MM.1S (cell line): ENCODE results near the gene LTBP1.

ENCODE experiments used
- DNase-seq: peaks from one replicate; pipeline ENCODE4 v3.0.0-alpha.2; 2015
- H2AFZ ChIP-seq: fragments of 300-600 bp; sonication (generic); 2 replicates; pipeline ENCODE4 v1.6.0; 2016; ENCODE audit warnings: antibody characterized with exemption, low read length
- H3F3A ChIP-seq: fragments of 300-600 bp; sonication (generic); 2 replicates; pipeline ENCODE4 v1.6.1; 2016; ENCODE audit warnings: mild to moderate bottlenecking, antibody characterized with exemption, low read length, moderate library complexity, mixed read lengths; ENCODE audit not compliant: insufficient read depth
- H3K27ac ChIP-seq: fragments of 300-600 bp; sonication (generic); 2 replicates; pipeline ENCODE4 v1.5.1; 2016; ENCODE audit warnings: mild to moderate bottlenecking, low read length
- H3K27me3 ChIP-seq: fragments of 300-600 bp; sonication (generic); replicated peaks from 2 replicates; pipeline ENCODE4 v1.6.0; 2016; ENCODE audit warnings: low read length; ENCODE audit not compliant: insufficient read depth
- H3K36me3 ChIP-seq: fragments of 300-600 bp; sonication (generic); replicated peaks from 2 replicates; pipeline ENCODE4 v1.6.1; 2016; ENCODE audit warnings: mild to moderate bottlenecking, low read length, mixed read lengths; ENCODE audit not compliant: insufficient read depth
- H3K4me1 ChIP-seq: fragments of 300-600 bp; sonication (generic); 2 replicates; pipeline ENCODE4 v1.6.1; 2016; ENCODE audit warnings: low read length, mixed read lengths
- H3K4me2 ChIP-seq: fragments of 300-600 bp; sonication (generic); 2 replicates; pipeline ENCODE4 v1.6.0; 2016; ENCODE audit warnings: low read depth, low read length
- H3K4me3 ChIP-seq: fragments of 300-600 bp; sonication (generic); 2 replicates; pipeline ENCODE4 v1.5.1; 2016; ENCODE audit warnings: low read length, mixed read lengths
- H3K79me2 ChIP-seq: fragments of 300-600 bp; sonication (generic); 2 replicates; pipeline ENCODE4 v1.6.1; 2016; ENCODE audit warnings: mixed run types, low read length, mixed read lengths
- H3K9ac ChIP-seq: fragments of 300-600 bp; sonication (generic); 2 replicates; pipeline ENCODE4 v1.6.1; 2016; ENCODE audit warnings: low read length, mixed read lengths
- H3K9me2 ChIP-seq: fragments of 300-600 bp; sonication (generic); replicated peaks from 2 replicates; pipeline ENCODE4 v1.6.1; 2016; ENCODE audit warnings: mild to moderate bottlenecking, low read length, mixed read lengths; ENCODE audit not compliant: insufficient read depth
- H3K9me3 ChIP-seq: fragments of 300-600 bp; sonication (generic); replicated peaks from 2 replicates; pipeline ENCODE4 v1.6.1; 2016; ENCODE audit warnings: mild to moderate bottlenecking, low read length, mixed read lengths; ENCODE audit not compliant: insufficient read depth
- H4K20me1 ChIP-seq: fragments of 300-600 bp; sonication (generic); 2 replicates; pipeline ENCODE4 v1.6.1; 2016; ENCODE audit warnings: mild to moderate bottlenecking, low read length, moderate library complexity, mixed read lengths; ENCODE audit not compliant: insufficient read depth
- CTCF ChIP-seq: fragments of 300-600 bp; sonication (generic); IDR thresholded peaks from 2 replicates; pipeline ENCODE4 v1.5.1; 2016; ENCODE audit warnings: antibody characterized with exemption, low read length, mixed read lengths
- EZH2 ChIP-seq: fragments of 300-600 bp; sonication (generic); optimal IDR thresholded peaks from 2 replicates; pipeline ENCODE3; 2017; ENCODE audit warnings: low read depth, mild to moderate bottlenecking, antibody characterized with exemption, low read length, mixed read lengths
- EZH2phosphoT487 ChIP-seq: fragments of 300-600 bp; sonication (generic); IDR thresholded peaks from 2 replicates; pipeline ENCODE4 v1.6.1; 2018; ENCODE audit warnings: antibody characterized with exemption, low read length

LTBP1 gene

GRCh38 chr2:33426666-33427231 is 480.0 kb downstream of the LTBP1 start:
- no peaks in the 10 kb centered on the region for H3K79me2 ChIP-seq
- no peak overlapping the region for H2AFZ ChIP-seq
- H3F3A ChIP-seq, result no peaks in the 10 kb centered on the region
- TF ChIP-seq EZH2phosphoT487 (no peak), CTCF (no peak), EZH2 (no peak)
- no peaks in the 10 kb centered on the region for H3K27me3 ChIP-seq
- no peaks in the 10 kb centered on the region for H3K36me3 ChIP-seq
- H3K9ac ChIP-seq, result no peak overlapping the region
- no peak overlapping the region for H3K4me2 ChIP-seq
- DNase-seq, result no peak
- H3K27ac ChIP-seq, result no peak overlapping the region
- H3K4me1 ChIP-seq, result no peaks in the 10 kb centered on the region
- H3K9me3 ChIP-seq, result no peaks in the 10 kb centered on the region
- no peaks in the 10 kb centered on the region for H3K9me2 ChIP-seq
- H4K20me1 ChIP-seq, result no peaks in the 10 kb centered on the region
- H3K4me3 ChIP-seq, result no peak overlapping the region

GRCh38 chr2:33430077-33430476 is 483.3 kb downstream of the LTBP1 start:
- Histone ChIP-seq H3F3A (no peaks in the 10 kb centered on the region), H3K4me2 (no peak overlapping the region), H3K9me3 (no peaks in the 10 kb centered on the region), H2AFZ (no peak overlapping the region), H3K9ac (no peak overlapping the region), H3K79me2 (no peaks in the 10 kb centered on the region), H3K4me3 (no peak overlapping the region), H4K20me1 (no peaks in the 10 kb centered on the region), H3K4me1 (no peaks in the 10 kb centered on the region), H3K27ac (no peak overlapping the region), H3K9me2 (no peaks in the 10 kb centered on the region), H3K27me3 (no peaks in the 10 kb centered on the region), H3K36me3 (no peaks in the 10 kb centered on the region)
- no peak for DNase-seq
- no peak for TF ChIP-seq EZH2
- TF ChIP-seq EZH2phosphoT487, result no peak
- TF ChIP-seq CTCF, result no peak

GRCh38 chr2:33430856-33431255 is 484.1 kb downstream of the LTBP1 start:
- H3K27ac ChIP-seq, result no peak overlapping the region
- no peak overlapping the region for H3K4me2 ChIP-seq
- no peaks in the 10 kb centered on the region for H3K79me2 ChIP-seq
- no peak overlapping the region for H3K9ac ChIP-seq
- H3F3A ChIP-seq, result no peaks in the 10 kb centered on the region
- H3K4me1 ChIP-seq, result no peaks in the 10 kb centered on the region
- H4K20me1 ChIP-seq, result no peaks in the 10 kb centered on the region
- DNase-seq, result no peak
- H3K27me3 ChIP-seq, result no peaks in the 10 kb centered on the region
- no peaks in the 10 kb centered on the region for H3K9me3 ChIP-seq
- TF ChIP-seq EZH2phosphoT487 (no peak), CTCF (no peak)
- H2AFZ ChIP-seq, result no peak overlapping the region
- no peak overlapping the region for H3K4me3 ChIP-seq
- H3K36me3 ChIP-seq, result no peaks in the 10 kb centered on the region
- H3K9me2 ChIP-seq, result no peaks in the 10 kb centered on the region
